Activated naive CD4-positive, alpha-beta T cell treated with Interleukin-2 at 50 U/mL for 16 hours (primary cell): Measurements from ENCODE around the gene ATXN1.
A peak's percentile ranks its signal among the peaks of the same experiment; 100 is the strongest.

ENCODE experiments used
- DNase-seq: peaks from one replicate; pipeline ENCODE4 v3.0.0-alpha.2; 2020

Gene ATXN1

GRCh38 chr6:16321826-16322225 is 439.4 kb downstream of the ATXN1 start:
- DNase-seq, result no peak

- DNase-seq, result no peak
These were observed 439.9 kb downstream of the ATXN1 start for GRCh38 chr6:16321341-16321710.

- no peak for DNase-seq
These were observed 440.5 kb downstream of the ATXN1 start for GRCh38 chr6:16320533-16321340.

DNA sequence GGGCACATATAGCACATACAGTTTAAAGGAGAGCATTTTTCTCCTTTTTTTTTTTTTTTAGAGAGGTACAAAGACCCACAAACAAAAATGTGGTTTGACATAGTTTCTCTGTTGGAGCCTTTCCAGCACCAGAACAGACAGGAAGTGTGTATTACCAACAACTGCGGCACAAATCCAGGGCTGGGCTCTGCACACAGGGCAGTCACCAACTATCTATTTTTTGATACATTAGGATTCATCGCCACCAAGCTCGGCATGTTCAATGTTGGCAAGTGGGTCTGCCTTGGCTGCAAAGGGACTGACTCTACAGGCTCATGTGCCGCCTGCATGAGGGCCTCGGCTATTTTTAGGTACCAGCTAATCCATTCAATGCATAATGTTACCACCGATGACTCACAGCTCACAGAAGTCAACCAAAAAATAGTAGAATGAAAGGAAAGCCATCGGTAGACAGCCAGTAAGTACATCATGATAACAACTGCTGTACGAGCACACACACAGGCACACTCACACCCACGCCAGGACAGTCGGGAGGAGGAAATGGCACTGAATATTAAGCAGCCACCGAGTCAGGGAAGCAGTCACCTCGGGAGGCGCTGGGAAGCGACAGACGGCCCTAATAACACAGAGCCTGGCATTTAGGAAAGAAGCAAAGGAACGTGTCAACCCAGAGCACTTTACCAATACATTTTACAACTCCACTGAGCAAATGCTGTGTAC is 441.3 kb downstream of the ATXN1 start:
- peak; percentile 72 for DNase-seq

GRCh38 chr6:16318953-16319720 is 442.1 kb downstream of the ATXN1 start:
- no peak for DNase-seq

- DNase-seq, result peak; percentile 51
These were observed 442.7 kb downstream of the ATXN1 start for GRCh38 chr6:16318538-16318937.

GRCh38 chr6:16316741-16317251 is 444.5 kb downstream of the ATXN1 start:
- DNase-seq, result peak; percentile 26

DNA sequence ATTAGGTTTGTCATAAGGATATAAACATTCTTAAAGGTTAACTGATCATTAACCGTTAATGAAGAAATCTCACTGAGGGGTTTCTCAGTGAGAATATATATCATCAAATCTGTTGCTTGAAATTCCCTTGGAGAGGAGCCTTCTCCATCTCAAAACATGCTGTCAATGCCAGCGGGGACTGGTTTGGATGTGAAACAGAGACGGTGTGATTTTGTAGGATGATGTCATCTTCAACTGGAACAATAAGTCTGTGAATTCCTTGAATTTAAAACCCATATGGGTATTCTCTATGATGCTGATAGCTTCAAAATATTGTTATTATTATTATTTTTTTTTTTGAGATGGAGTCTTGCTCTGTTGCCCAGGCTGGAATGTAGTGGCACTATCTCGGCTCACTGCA is 447.0 kb downstream of the ATXN1 start:
- DNase-seq, result no peak

- DNase-seq, result no peak
These were observed 447.5 kb downstream of the ATXN1 start for GRCh38 chr6:16313732-16314131.

GRCh38 chr6:16311763-16312162 is 449.5 kb downstream of the ATXN1 start:
- no peak for DNase-seq

GRCh38 chr6:16306334-16306733 is 454.9 kb downstream of the ATXN1 start:
- DNase-seq, result no peak

DNA sequence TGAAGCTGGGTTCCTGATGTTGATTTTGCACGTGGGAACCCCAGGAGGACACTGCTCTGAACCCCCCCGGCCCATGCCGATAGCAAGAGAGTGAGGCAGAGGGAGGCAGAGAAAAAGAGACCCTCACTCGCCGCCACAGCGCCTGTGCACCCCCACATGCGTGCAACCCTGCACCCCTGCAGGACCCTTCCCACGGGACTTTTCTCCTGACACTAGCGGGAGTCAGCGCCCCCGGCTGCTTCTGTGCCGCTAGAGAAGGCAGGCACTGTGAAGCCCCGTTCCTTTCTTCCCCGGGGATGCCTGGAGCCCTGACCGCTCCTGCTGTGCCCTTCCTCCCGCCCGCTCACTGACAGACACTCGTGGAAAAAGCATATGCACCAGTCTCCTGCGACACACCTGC is 455.5 kb downstream of the ATXN1 start:
- DNase-seq, result no peak

DNA sequence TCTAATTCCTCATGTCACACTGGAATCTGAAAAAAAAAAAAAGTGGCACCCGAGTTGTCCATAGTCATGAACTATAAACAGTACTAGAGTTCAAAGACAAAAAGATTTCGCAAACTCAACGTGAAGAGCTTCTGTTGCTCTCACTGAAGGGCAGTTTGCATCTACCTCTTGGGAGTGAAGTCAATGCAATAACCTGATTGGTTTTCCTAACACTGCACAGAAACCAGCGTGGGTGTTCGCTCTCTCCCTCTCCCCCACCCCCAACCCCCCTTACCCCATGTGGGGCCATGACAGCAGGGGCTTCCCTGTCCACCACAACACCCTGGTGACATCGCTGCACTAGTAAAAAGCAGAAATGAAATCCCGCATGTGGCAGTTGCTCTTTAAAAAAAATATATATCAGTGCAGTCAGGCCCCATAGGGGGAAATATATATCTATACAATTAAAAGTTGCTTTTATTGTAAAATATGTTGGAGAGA is 456.0 kb downstream of the ATXN1 start:
- DNase-seq, result no peak

DNA sequence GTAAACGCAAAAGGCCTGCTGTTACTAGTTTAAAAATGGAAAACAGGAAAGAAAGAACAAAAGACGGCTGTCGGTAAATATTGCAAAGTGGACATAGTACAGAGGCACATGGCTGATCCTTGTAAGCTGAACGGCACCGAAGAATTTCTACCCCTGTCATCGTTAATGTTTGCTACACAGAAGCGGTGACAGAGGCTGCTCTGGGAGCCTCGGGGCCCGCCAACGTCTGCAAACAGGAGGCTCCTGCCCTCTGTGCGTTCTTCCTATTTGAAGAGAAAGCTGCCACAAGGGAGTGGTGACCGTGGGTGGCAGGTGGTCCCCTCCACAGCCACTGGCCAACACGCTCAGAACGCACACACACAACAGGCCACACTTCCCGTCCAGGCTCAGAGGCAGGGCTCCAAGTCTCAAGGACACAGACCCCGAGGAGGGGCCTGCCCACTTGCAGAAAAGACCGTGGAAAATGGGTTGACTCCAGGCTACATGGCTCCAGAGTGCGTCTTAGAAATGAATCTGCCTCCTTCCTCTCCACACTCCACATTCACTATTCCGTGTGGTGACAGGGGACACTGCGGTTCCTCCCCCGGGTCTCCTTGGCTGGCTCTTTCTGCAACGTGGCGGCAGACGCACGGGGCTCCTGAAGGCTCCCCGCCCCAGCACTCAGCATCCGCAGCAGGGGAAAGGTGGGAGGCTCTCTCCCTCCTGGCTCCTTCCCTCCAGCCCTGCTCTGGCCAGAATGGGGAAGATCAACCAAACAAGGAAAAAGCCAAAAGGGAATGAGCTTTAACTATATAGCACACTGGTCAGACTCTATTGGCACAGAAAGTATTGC is 458.3 kb downstream of the ATXN1 start:
- no peak for DNase-seq

- no peak for DNase-seq
These were observed 459.7 kb downstream of the ATXN1 start for GRCh38 chr6:16301511-16301910.

DNA sequence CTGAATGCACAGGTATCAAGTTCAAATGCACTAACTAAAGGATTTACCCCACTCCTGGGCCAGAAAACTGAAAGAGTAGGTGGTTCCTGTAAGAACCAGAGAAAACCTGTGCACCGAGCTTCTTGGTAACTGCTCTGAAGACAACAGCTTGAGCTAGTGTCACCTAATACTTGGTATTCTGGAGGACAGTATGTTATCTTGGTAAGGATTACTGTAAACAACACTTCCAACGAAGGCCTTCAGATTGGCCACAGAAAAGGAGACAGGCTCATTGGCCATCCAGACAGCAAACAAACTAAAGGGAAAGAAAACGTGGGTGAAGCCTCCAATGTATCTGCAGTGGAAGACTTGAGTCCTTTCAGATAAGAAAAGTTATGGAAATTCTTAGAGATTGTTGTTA is 461.4 kb downstream of the ATXN1 start:
- DNase-seq, result no peak

GRCh38 chr6:16296061-16296670 is 465.1 kb downstream of the ATXN1 start:
- DNase-seq, result no peak

GRCh38 chr6:16295471-16295870 is 465.8 kb downstream of the ATXN1 start:
- no peak for DNase-seq

GRCh38 chr6:16295060-16295459 is 466.2 kb downstream of the ATXN1 start:
- DNase-seq, result no peak

GRCh38 chr6:16294371-16294770 is 466.9 kb downstream of the ATXN1 start:
- DNase-seq, result no peak

GRCh38 chr6:16292942-16293341 is 468.3 kb downstream of the ATXN1 start:
- no peak for DNase-seq

- DNase-seq, result no peak
These were observed 468.8 kb downstream of the ATXN1 start for GRCh38 chr6:16292432-16292831.
